HEK293 (cell line): Measurements from ENCODE around the gene SELPLG.

Experiments
- CTCF ChIA-PET: fragments of 350-600 bp; formaldehyde crosslinking; extraction: SDS; loops from one replicate; lab custom pipeline; 2021; ENCODE audit warnings: antibody characterized with exemption; lab: Yijun Ruan, JAX
- POLR2A ChIA-PET: fragments of 300-600 bp; formaldehyde crosslinking; extraction: SDS; loops from one replicate; lab custom pipeline; 2020; ENCODE audit warnings: antibody characterized with exemption, inconsistent platforms; lab: Yijun Ruan, JAX
- H3K27ac ChIP-seq: fragments of 200-500 bp; sonication (Bioruptor generic); 2 replicates; pipeline ENCODE4 v1.5.1; 2014; ENCODE audit warnings: low read depth, low read length, control low read depth, inconsistent platforms; ENCODE audit errors: extremely low read depth
- H3K36me3 ChIP-seq, 2 experiments: fragments of 200-500 bp in 1 of 2; sonication (Bioruptor generic) in 1 of 2; 1 replicate in 1 of 2; 2 replicates in 1 of 2; pipeline ENCODE4 v1.5.1; 2014 to 2017; ENCODE audit warnings: inconsistent platforms in 2 of 2, low read length in 2 of 2; ENCODE audit not compliant: control insufficient read depth in 2 of 2, insufficient read depth in 1 of 2
- H3K4me1 ChIP-seq: fragments of 200-500 bp; sonication (Bioruptor generic); 2 replicates; pipeline ENCODE4 v1.5.1; 2014; ENCODE audit warnings: mild to moderate bottlenecking, low read length, inconsistent platforms; ENCODE audit not compliant: control insufficient read depth, insufficient read depth
- H3K4me3 ChIP-seq: 2 replicates; pipeline ENCODE4 v1.5.1; 2011; ENCODE audit warnings: low read depth, mild to moderate bottlenecking, control low read depth, low read length, moderate library complexity
- H3K9me3 ChIP-seq: fragments of 200-500 bp; sonication (Bioruptor generic); 2 replicates; pipeline ENCODE4 v1.5.1; 2014; ENCODE audit warnings: low read depth, low read length, inconsistent platforms; ENCODE audit not compliant: control insufficient read depth, insufficient read depth
- KLF10 ChIP-seq: fragments of 450-650 bp; IDR thresholded peaks from 2 replicates; pipeline ENCODE4 v1.5.1; 2018; ENCODE audit warnings: missing biosample characterization, mild to moderate bottlenecking, missing genetic modification characterization
- PATZ1 ChIP-seq: fragments of 450-650 bp; formaldehyde crosslinking; IDR thresholded peaks from 2 replicates; pipeline ENCODE4 v1.5.1; 2016; ENCODE audit warnings: missing biosample characterization, missing genetic modification characterization
- ZNF24 ChIP-seq: fragments of 450-650 bp; formaldehyde crosslinking; IDR thresholded peaks from 2 replicates; pipeline ENCODE4 v1.5.1; 2016; ENCODE audit warnings: missing biosample characterization, missing genetic modification characterization
- ZNF292 ChIP-seq: fragments of 450-650 bp; formaldehyde crosslinking; IDR thresholded peaks from 2 replicates; pipeline ENCODE4 v1.5.1; 2016; ENCODE audit warnings: low read depth, missing biosample characterization, missing genetic modification characterization, borderline replicate concordance
- ZNF518A ChIP-seq: fragments of 450-650 bp; formaldehyde crosslinking; conservative IDR thresholded peaks from 2 replicates; pipeline ENCODE4 v1.5.1; 2016; ENCODE audit warnings: low read depth, missing biosample characterization, missing genetic modification characterization
- ZNF621 ChIP-seq: fragments of 450-650 bp; formaldehyde crosslinking; IDR thresholded peaks from 2 replicates; pipeline ENCODE4 v1.5.1; 2017; ENCODE audit warnings: missing biosample characterization, missing genetic modification characterization
- TF ChIP-seq, protein P1 (sequence below): fragments of 450-650 bp; formaldehyde crosslinking; IDR thresholded peaks from 2 replicates; pipeline ENCODE4 v1.5.1; 2017; ENCODE audit warnings: missing biosample characterization, missing genetic modification characterization

Gene SELPLG

DNA sequence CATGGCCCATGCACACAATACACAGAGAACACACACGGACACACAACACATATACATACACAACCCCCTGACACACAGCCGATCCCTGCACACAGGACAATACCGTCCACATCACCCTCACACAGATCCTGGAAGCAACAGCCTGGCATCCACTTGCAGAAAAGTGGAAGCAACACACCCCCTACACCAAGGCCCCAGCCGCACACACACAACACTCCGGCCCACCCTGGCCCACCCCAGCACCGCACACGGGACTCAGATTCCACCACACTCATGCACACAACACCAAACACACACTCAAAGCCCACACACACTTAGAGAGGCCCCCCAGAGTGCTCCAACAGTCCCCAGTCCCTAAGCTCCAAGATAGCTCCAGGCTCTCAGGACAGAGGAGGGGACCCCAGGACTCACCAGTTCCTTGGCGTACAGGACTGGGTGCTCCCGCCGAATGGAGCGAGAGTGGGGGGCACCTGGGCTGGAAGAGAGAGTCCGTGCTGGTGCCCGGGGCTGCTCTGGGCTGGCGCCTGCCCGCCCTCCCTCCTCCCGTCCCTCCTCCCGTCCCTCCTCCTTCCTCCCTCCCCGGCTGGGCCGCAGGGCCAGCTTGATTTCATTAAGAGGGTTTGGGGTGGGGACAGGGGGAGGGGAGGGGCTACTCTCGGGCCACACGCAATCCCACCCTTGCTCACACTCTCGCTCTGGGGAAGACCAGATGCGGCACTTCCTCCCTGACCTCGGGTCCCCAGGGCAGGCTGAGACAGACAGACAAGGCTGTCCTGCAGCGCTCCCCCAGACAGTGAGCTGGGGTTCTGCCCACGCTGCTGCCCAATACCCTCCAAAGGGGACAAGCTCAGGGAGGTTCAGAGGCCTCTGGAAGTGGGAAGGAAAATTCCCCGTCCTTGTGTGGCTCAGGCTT, 35.9 kb downstream of the SELPLG start, which contains the start of gene TMEM119 (continued):
- no peak for TF ChIP-seq ZNF518A

DNA sequence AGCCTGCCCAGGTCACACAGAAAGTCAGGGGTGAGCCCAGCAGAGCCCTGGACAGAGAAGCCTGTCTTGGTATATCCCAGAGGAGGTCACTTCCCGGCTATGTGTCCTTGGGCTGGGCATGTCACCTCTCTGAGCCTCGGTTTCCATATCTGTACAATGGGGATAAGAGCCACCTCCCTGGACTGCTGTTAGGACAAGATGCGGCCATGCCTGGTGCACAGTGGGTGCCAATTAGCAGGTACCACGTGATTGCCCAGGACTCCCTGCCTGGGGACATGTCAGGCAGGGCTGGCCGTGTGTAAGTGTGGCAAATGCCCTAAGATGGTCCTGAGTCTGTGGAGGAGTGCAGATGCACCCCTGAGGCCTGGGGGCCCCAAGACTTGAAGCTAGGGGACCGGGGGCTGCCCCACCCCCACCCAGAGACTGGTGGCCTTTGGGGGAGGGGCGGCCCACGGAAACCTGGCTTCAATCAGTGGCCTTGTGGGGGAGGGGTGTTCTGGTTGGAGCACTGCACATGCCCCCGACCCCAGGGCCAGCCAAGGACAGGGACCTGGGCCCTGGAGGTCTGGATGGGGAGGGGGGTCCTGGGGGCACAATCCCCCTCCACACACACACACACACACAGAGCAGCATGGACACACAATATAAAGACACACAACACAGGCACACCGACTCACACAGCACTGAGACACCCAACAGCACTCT, 36.7 kb downstream of the SELPLG start:
- POLR2A ChIA-PET: no interaction called here
- Histone ChIP-seq H3K4me3 (no peak overlapping the region), H3K36me3 (no peaks in the 10 kb centered on the region)
- CTCF ChIA-PET: interaction anchor here (0.6 kb wide), 1 partner anchor 706 kb away, joined by 3 read pairs; no protein-coding TSS in a partner anchor
- TF ChIP-seq, protein P1, sequence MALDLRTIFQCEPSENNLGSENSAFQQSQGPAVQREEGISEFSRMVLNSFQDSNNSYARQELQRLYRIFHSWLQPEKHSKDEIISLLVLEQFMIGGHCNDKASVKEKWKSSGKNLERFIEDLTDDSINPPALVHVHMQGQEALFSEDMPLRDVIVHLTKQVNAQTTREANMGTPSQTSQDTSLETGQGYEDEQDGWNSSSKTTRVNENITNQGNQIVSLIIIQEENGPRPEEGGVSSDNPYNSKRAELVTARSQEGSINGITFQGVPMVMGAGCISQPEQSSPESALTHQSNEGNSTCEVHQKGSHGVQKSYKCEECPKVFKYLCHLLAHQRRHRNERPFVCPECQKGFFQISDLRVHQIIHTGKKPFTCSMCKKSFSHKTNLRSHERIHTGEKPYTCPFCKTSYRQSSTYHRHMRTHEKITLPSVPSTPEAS (tag by site-specific recombination): 0 out of 2 replicates have a peak, but pooled peaks have one; percentile 9
- no peak for TF ChIP-seq ZNF292 (tag by site-specific recombination)
- no peak for TF ChIP-seq ZNF24
- TF ChIP-seq PATZ1 (tag by site-specific recombination): 0 out of 2 replicates have a peak, but pooled peaks have one; percentile 33
- no peak for TF ChIP-seq KLF10 (tag by site-specific recombination)
- TF ChIP-seq, all 188 proteins: peak for 2
- H3K4me1 ChIP-seq: no peaks in the 10 kb centered on the region
- H3K9me3 ChIP-seq: no peaks in the 10 kb centered on the region
- no peak overlapping the region for H3K27ac ChIP-seq

- Histone ChIP-seq H3K4me3 (no peak overlapping the region), H3K4me1 (no peaks in the 10 kb centered on the region), H3K36me3 (no peaks in the 10 kb centered on the region), H3K9me3 (no peaks in the 10 kb centered on the region), H3K27ac (no peak overlapping the region)
- TF ChIP-seq ZNF621 (tag by site-specific recombination): no peak
- TF ChIP-seq, protein P1 (tag by site-specific recombination): peak; percentile 95
- ChIA-PET POLR2A (no interaction called here), CTCF (interaction anchor here (3.5 kb wide), 1 partner anchor 22 kb away, joined by 15 read pairs; no protein-coding TSS in a partner anchor)
Observed at GRCh38 chr12:108595711-108596647, 37.7 kb downstream of the SELPLG start.
